GM21515 (cell line): ENCODE measurements around the gene EMC8.
"Not testable (repeated sequence)": the region's sequence is repeated elsewhere in the genome, so short reads cannot be mapped to it uniquely, and the experiment has no call there.

Source experiments
- ATAC-seq: cut with Tn5 transposase; IDR thresholded peaks from one replicate; pipeline ENCODE4 v1.9.1; 2021; ENCODE audit not compliant: unreplicated experiment

EMC8 gene

DNA sequence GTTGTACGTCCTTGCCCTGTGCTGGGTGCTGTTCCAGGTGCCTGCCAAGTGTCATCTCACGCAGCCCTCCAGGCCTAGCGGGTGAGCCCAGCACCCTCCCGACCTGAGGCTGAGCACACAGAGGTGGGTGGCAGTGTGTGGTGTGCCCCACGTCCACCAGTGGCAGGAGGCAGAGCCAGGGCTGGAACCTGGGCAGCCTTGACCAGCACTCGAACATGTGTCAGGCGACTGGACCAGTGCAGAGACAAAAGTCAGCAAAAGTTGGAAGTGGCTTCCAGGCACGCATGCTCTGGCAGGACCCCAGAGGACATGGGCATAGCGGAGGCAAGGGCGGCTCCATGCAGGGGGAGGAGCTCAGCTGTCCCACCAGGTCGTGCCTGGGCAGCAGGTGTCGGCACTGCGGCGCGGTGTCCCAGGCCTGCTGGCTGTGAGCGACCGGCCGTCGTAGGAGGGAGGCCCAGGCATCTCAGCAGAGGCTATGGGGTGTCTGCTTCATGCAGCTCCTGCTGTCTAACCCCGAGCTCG, 35.9 kb upstream of the EMC8 start:
- no peak for ATAC-seq

DNA sequence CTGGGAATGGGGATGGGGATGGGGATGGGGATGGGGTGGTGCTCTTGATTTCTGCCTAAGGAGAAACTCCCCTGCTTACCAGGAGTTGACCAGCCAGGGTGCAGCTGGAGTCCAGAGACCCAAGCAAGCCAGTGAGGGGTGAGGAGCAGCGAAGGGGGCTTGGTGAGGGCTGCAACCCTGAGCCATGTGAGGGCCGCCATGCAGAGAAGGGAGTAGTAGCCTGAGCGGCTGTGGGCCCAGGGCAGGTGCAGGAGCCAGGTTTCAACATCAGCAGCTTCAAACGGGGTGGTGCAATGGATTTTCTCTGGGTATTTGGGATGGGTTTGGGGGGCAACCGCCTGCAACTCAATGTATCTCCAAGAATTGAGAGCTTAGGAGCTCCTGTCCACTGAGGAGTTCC, 35.4 kb upstream of the EMC8 start:
- no peak for ATAC-seq

DNA sequence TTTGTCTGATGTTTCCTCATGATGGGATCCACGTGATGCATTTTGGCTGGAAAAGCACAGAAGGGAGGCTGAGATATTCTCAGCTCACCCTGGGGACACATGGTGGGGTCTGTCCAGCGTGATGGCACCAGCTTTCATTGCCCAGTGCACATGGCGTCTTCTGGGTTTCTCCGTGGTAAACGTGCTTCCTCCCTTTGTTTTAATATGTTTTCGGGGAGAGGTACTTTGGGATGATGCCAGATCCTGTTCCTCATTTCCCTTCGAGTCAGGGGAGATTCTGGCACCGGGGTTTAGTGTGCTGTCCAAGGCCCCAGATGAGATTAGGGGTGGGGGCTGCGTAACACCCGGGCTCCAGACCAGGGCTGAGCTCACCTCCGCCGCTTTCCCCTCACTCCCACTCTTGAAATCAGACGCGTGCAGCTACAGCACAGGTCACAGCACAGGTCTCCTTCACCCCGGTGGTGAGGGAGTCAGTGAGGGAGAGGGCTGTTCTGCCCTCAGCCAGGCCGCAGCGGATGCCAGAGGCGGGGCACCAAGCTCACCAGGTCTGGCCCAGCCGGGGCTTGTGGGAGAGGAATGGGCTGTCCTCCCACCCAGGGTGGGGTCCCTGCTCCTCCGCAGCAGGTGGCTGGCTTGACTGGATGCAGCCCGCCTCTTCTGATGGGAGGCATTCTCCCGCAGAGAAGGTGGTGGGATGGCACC, 34.0 kb upstream of the EMC8 start:
- no peak for ATAC-seq

DNA sequence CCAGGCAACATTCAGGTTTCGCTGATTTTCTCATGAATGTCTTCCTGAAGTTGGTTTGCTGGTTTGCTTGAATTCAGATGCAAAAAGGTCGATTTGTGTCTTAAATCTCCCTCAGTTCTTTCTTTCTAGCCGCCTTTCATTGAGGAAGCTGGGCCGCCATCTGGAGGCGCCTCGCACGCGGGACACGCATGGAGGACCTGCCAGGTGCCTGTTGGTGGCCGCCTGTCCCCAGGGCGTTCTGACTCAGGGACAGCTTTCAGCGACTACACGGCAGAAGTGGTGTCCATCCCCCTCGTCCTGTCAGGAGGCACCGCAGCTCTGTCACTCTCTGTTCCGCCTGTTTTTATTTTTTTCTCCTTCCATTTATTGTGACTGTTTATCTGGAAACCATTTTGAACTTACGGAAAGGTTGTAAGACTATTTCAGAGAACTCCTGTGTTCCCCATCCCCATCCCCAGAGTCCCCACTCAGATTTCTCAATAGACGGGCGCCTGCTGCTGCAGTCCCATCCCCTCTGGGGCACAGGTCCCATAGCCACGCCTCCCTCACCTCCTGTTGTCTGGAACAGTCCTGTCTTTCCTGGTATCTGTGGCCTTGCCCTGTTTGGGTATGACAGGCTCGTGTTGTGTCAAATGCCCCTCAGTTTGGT, 33.4 kb upstream of the EMC8 start:
- no peak for ATAC-seq

DNA sequence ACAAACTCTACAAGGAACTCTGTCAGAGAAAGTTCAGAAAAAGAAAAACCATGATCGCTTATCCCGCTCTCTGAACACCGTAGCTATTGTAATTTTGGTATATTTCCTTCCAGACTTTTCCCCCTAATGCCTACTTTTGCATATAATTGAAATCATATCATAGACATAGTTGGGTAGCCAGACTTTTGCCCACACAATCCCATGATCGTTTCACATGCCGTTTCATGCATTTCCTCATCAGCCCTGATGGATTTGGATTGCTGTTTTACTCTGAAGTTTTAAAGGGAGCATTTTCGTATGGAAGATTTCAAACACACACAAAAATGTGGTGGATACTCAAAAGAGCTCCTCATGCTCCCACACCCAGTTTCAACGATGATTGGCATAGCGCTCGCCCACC, 31.5 kb upstream of the EMC8 start:
- ATAC-seq = no peak

DNA sequence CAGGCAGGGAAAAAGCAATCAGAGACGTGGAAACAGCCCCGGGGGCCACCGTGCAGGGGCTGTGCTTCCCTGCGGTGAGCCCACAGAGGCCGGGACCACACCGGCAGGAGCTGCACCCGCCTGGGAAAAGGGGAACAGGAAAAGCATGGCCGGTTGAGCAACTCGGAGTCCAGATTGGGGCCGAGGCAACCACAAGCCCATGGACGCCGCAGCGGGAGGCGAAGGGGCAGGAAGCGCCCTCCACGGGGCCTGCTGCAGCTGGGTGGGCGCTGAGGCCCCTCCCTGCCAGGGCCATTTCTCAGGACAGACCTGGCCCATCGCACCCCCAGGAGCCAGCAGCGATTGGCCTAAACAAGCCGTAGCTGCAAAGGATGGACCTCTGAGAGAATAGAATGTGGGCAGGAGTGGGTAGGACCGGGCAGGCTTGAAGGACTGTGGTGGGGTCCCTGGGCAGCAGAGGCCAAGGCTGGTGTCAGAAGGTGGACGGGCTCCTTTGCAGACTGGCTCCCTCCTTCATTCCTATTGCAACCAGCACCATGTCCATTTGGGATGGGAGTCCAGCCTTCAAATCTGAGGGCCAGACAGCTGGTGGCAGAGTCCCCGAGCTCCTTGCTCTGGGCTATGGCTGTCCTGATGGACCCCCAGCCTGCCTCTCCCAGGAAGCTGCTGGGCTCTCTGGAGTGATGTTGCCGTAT, 30.6 kb upstream of the EMC8 start:
- ATAC-seq = no peak

DNA sequence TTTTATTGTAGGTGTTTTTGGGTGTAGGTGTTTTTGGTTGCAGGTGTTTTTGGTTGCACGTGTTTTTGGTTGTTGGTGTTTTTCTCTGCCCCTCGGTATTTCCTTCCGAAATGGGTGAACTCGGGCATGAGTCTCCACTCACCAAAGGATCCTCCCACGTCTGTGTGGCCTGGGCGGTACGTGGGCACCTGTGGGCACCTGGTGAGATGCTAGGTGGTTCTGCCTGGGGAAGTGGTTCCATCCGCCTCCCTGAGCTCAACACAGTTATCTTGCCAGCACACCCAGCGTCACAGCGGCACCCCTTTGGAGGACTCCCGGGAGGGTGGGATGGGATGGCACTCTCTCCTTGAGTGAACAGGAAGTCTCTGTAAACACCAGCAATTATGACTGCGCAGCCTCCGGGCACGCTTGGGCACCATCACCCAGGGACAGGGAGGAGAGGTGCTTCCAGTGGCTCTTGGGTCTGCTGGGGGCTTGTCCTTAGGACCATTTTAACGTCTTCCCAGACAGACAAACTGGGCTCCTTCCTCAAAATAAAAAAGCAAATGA, 29.9 kb upstream of the EMC8 start:
- no peak for ATAC-seq

DNA sequence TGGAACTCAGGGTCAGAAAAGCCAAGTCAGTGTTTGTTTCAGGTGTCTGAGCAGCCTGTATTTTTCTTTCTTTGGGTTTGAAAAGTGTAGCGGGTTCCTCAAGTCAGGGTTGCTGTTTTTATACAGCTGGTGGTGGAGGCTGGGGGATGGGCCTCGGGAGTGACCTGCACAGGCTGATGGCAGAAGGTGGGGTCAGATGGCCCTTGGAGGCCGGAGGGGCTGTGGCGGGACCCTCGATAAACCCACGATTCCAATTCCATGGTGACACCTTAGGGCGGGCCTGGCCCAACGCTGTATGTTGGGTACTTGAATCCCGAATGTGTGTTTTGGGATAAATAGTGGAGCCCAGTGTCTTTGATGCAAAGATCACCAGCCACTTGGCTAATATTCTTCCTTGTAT, 28.8 kb upstream of the EMC8 start:
- no peak for ATAC-seq

DNA sequence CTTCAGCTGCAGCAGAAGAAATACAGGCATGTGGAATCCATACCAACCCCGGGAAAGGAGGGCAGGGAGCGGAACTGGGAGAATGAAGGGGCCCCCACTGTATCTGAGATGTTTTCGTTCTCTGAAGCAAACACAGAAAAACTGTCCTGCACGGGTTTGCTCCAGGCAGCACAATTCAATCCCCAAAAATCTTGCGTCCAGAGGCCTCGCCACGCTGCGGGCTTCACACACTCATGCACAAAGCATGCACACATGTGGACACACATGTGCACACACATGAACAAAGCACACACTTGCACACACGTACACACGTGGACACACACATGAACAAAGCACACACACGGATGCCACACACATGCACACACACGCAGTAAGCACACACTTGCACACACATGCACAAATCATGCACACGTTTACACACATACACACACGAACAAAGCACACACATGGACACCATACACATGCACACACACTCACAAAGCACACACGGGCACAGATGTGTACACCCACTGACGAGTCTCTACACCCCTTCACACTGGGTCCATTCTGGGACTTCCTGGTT, 27.4 kb upstream of the EMC8 start:
- no peak for ATAC-seq

DNA sequence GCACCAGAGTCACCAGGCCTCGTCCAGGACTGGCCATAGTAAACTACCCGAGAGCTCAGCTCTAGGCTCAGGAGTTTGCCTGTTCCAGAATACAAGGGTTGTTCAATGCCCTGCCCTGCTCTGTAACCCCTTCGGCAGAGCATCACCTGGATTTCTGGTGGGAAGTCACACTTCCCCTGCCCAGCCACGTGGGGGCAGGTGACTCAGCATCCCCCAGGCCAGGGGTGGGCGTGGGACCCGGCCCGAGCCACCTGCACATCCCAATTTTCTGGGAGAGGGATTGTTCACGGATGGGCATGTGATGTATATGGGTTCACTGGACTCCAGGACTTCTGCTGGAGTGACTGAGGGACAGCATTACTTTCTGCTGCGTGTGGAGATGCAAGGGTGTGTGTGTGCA, 26.0 kb upstream of the EMC8 start:
- ATAC-seq = no peak

DNA sequence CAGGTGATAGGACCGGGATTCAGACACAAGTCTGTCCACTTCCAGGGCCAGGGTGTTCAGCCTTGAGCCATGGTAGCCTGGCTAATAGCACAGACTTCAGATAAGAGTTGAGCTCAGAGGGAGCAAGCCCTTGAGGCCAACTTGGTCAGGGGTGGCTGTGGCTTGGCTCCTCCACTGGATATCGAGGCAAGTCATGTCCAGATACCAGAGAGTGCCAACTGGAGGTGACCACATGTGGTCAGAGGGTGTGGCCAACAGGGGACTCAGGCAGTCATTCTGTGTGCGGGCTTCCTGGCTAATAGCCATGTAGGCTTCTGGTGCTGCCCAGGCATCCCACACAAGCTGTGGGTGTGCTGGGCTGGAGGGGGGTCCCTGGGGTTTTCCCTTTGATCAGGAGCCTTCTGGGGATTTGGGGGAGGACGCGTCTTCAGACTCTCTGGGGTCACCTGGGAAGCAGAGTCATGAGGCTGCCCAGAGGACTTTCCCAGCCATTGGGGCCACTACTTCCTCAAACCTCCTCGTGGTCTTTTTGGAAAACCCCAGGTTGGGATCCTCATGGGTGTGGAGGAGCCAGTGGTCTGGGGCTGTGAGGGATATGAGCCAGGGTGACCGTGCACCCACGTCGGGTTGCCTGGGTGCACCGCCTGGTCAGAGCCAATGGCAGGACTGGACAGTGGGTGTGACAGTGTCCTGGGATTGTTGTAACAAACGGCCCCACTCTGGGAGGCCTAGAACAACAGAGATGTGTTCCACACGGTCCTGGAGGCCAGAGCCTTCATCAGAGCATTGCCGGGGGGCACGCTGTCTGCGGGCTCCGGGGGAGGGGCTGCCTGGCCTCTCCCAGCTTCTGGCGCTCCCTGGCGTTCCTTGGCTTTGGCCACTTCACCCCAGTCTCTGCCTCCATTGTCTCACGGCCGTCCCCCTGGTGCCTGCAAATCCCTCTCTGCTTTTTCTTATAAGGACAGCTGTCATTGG, 25.1 kb upstream of the EMC8 start:
- ATAC-seq = no peak

DNA sequence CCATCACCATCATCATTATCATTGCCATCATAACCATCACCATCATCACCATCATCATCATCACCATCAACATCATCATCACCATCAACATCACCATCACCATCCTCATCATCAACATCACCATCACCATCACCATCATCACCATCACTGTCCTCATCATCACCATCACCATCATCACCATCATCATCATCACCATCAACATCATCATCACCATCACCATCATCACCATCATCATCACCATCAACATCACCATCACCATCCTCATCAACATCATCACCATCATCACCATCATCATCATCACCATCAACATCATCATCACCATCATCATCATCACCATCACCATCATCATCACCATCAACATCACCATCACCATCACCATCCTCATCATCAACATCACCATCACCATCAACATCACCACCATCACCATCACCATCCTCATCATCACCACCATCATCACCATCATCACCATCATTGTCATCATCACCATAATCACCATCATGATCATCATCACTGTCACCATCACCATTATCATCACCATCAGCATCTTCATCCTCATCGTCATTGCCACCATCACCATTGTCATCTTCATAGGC, 24.1 kb upstream of the EMC8 start:
- ATAC-seq = no peak

DNA sequence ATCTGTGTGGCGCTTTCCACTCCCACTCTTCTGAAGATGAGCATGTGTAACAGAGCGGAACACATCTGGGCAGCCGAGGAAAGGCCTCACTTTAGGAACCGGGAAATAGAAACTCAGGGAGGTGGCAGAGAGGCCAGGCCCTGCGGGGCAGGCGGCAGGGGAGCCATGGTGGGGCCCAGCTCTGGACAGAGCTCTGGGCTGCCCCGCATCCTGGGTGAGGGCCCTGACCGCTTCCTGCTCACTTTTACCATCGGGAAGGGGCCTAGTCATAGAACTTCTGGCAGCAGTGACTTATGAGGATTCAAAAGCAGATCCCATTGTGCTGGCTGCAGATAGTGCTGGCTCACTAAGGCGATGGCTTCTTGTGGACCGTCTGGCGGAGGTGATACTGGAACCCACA, 22.8 kb upstream of the EMC8 start:
- no peak for ATAC-seq

DNA sequence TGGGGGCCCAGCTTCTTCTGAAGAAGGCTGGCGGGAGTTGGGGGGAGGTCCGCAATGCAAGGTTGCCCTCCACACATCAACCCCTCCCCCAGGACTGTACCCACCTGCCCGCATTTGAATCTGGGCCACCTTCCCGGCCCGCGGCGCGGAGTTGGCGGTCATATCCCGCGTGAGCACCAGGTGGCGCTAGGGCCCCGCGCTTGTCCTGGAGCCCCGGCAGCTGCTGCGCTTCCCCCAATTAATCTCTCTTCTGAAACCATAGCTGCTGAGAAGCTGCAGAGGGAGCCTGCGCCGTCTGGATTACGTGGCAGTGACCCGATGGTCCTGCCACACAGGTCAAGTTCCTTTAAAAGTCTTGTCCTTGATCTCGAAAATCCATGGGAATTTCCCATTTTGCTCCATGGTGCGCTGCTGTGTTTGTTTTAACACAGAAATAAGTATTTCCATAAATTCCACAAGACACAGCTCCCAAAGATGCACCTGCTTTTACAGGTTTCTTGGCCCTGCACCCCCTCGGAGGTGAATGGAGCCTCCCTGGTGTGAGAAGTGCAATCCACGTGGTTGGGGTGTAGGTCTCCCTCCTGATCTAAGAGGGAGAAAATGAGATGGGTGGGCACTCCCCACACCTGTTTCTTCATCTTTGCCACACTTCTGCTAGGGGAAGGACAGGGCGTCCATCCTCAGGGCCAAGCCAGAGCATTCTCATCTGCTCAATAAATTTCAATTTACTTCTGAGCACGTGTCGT, 22.2 kb upstream of the EMC8 start:
- ATAC-seq = no peak

DNA sequence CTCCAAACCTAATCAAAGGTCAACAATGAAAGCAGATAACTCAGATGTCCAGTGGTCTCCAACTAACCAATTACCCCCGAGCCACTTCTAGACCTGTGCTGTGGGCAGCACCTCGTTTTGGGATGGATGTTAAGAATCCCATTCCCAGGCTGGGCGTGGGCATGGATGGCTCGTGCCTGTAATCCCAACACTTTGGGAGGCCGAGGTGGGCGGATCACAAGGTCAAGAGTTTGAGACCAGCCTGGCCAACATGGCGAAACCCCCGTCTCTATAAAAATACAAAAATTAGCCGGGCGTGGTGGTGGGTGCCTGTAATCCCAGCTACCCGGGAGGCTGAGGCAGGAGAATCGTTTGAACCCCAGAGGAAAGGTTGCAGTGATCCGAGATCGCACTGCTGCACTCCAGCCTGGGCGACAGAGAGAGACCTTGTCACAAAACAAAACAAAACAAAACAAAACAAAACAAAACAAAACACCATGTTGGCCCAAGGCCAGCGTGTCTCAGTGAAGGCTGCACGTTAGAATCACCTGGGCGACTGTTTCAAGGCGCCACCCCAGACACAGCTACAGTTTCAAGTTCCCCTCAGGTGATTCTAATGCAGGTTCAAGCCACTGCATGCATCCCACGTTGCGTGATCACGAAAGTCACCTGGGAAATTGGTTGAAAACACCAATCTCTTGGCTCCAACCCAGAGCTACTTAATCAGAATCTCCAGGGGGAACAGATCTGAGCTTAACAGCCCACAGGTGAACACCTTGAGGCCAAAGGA, 21.4 kb upstream of the EMC8 start:
- ATAC-seq = no peak

DNA sequence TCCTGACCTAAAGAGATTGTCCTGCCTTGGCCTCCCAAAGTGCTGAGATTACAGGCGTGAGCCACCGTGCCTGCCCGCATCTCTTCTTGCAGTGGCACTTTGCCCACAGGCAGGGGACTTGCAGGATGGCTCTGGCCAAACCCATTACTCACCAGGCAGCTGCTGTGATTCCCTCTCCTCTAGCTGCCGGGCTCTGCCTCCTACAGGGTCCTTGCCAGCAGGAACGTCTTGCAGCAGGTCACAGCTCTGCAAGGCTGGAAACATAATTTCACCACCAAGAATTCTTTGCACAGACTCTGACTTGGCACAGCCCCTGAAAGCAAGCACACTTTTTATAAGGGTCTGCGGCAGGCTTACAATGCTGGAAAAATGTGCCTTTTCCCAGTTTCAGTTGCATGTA, 20.4 kb upstream of the EMC8 start:
- no peak for ATAC-seq

DNA sequence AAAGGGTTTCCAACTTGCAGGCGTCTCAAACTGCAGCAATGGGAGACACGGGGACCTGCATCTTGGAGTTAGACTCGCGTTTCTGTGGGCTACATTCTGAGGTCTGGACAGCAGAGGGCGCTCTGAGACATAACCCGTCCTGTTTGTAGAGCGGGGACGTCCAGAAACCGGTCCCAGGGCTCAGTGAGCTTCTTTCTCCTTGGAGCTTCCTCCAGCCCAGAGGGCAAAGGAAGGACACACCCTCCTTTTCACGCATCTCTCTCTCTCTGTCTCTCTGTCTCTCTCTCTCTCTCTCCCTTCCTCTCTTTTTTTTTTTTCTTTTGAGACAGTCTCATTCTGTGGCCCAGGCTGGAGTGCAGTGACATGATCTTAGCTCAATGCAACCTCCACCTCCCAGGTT, 19.9 kb upstream of the EMC8 start:
- ATAC-seq = no peak

DNA sequence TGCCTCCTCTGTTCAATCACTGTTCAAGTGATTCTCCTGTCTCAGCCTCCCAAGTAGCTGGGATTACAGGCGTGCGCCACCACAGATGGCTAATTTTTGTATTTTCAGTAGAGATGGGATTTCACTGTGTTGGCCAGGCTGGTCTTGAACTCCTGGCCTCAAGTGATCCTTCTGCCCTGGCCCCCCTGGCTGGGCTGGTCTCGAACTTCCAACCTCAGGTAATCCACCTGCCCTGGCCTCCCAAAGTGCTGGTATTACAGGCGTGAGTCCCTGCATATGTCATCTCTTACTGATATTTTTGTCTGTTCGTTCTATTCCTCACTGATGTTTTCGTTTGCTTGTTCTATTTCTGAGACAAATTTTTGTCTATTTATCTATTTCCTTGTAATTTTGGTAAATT, 17.9 kb upstream of the EMC8 start:
- not testable (repeated sequence) for ATAC-seq

DNA sequence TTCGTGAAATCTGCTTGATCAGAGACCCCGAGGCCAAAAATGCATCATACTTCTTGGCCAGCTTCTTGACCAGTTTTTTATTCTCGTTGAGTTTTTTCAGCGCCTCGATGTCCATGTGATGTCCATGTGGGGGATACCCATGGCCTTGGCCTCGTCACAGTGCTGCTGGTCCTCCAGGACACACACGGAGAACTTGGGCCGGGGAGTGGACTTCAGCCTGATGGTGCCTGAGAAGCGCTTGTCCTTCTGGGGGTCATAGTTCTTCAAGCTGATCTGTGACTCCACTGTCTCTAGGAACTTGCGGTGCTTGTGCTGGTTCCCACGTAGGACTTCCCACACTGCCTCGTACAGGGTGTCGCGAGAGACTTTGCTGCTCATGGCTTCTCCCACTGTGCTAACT, 16.8 kb upstream of the EMC8 start:
- ATAC-seq = no peak
